PC-9 (cell line): ENCODE measurements around the gene SLC22A31. TPM values are rescaled to one million over a fixed set of nuclear protein-coding genes. Genes with fewer than 3 reads are reported as not detected.

ENCODE experiments used
- BruUV-seq: library from RNA; stranded (reverse); fragments of 400-500 nt; replicated peaks from 2 replicates; lab custom pipeline; 2021; lab: Mats Ljungman, UMichigan
- CTCF ChIA-PET: fragments of 300-600 bp; sonication (Branson Sonifier 250); formaldehyde crosslinking; loops from one replicate; lab custom pipeline; 2022; ENCODE audit warnings: antibody characterized with exemption; lab: Charles Lee
- POLR2A ChIA-PET: fragments of 300-600 bp; sonication (Branson Sonifier 250); formaldehyde crosslinking; loops from one replicate; lab custom pipeline; 2022; ENCODE audit warnings: antibody characterized with exemption; ENCODE audit not compliant: unreplicated experiment; lab: Charles Lee
- DNase-seq, 2 experiments: peaks; one replicate each; pipeline versions ENCODE4 v3.0.0 to v3.0.0-alpha.2; 2015 to 2022; ENCODE audit warnings: mixed read lengths in 1 of 2
- H2AFZ ChIP-seq: fragments of 200-600 bp; sonication (generic); 2 replicates; pipeline ENCODE4 v1.8.1; 2017; ENCODE audit warnings: antibody characterized with exemption
- H3F3A ChIP-seq: fragments of 200-600 bp; sonication (generic); 2 replicates; pipeline ENCODE4 v1.8.1; 2017; ENCODE audit warnings: antibody characterized with exemption, mild to moderate bottlenecking, low read depth; ENCODE audit not compliant: insufficient read depth
- H3K27ac ChIP-seq: fragments of 200-600 bp; sonication (generic); 2 replicates; pipeline ENCODE4 v1.6.1; 2016; ENCODE audit warnings: mixed run types
- H3K27me3 ChIP-seq: fragments of 200-600 bp; sonication (generic); 2 replicates; pipeline ENCODE4 v1.6.1; 2016; ENCODE audit warnings: low read depth, mixed run types; ENCODE audit not compliant: insufficient read depth
- H3K36me3 ChIP-seq: fragments of 200-600 bp; sonication (generic); 2 replicates; pipeline ENCODE4 v1.6.1; 2016; ENCODE audit warnings: low read depth, mixed run types
- H3K4me1 ChIP-seq: fragments of 200-600 bp; sonication (generic); replicated peaks from 2 replicates; pipeline ENCODE4 v1.6.1; 2016; ENCODE audit warnings: mixed run types; ENCODE audit not compliant: insufficient read depth
- H3K4me2 ChIP-seq: fragments of 200-600 bp; sonication (generic); 2 replicates; pipeline ENCODE4 v1.6.1; 2017; ENCODE audit warnings: mixed run types
- H3K4me3 ChIP-seq: fragments of 200-600 bp; sonication (generic); 2 replicates; pipeline ENCODE4 v1.6.1; 2016; ENCODE audit warnings: mixed run types
- H3K79me2 ChIP-seq: fragments of 200-600 bp; sonication (generic); 2 replicates; pipeline ENCODE4 v1.6.1; 2017; ENCODE audit warnings: low read depth, mixed run types
- H3K9me2 ChIP-seq: fragments of 200-600 bp; sonication (generic); 2 replicates; pipeline ENCODE4 v1.8.1; 2017; ENCODE audit warnings: mild to moderate bottlenecking; ENCODE audit not compliant: insufficient read depth
- H3K9me3 ChIP-seq: fragments of 200-600 bp; sonication (generic); 2 replicates; pipeline ENCODE4 v1.8.1; 2016; ENCODE audit warnings: low read depth; ENCODE audit not compliant: insufficient read depth
- H4K20me1 ChIP-seq: fragments of 200-600 bp; sonication (generic); 2 replicates; pipeline ENCODE4 v1.8.1; 2017; ENCODE audit not compliant: insufficient read depth
- CTCF ChIP-seq: fragments of 200-600 bp; sonication (generic); conservative IDR thresholded peaks from 2 replicates; pipeline ENCODE4 v1.6.1; 2017; ENCODE audit warnings: mixed run types, antibody characterized with exemption, mild to moderate bottlenecking, moderate library complexity
- EZH2 ChIP-seq: fragments of 200-600 bp; sonication (generic); IDR thresholded peaks from 2 replicates; pipeline ENCODE4 v1.8.0; 2017; ENCODE audit warnings: antibody characterized with exemption, low read depth
- intact Hi-C: fragments of 100-400 bp; cut with micrococcal nuclease; formaldehyde crosslinking; loops from one replicate; pipeline ENCODE4 v1.10.0; 2022; ENCODE audit not compliant: unreplicated experiment
- total RNA-seq: library from RNA; stranded (reverse); gene quantifications from 2 replicates; pipeline ENCODE4 v1.2.3, GENCODE V29; 2021

SLC22A31 gene
- total RNA-seq, 1 experiment from 2014 or later: 2.5 TPM

GRCh38 chr16:89150090-89150835, 50.1 kb downstream of the SLC22A31 start:
- Histone ChIP-seq H3K4me1 (no peaks in the 10 kb centered on the region; the same call in 1 of the 2 replicates), H4K20me1 (peaks cover under 1% of the 10 kb centered on the region; the same call in 1 of the 2 replicates), H3K4me3 (no peak overlapping the region), H3K36me3 (no peaks in the 10 kb centered on the region), H3K27me3 (no peaks in the 10 kb centered on the region), H2AFZ (no peak overlapping the region), H3K9me2 (no peaks in the 10 kb centered on the region), H3F3A (peaks cover 3% of the 10 kb centered on the region; the same call in 1 of the 2 replicates), H3K27ac (no peak overlapping the region), H3K79me2 (no peaks in the 10 kb centered on the region), H3K9me3 (no peaks in the 10 kb centered on the region), H3K4me2 (no peak overlapping the region)
- DNase-seq: no peak
- BruUV-seq: no TSS peak
- POLR2A ChIA-PET: no interaction called here
- no peak for TF ChIP-seq EZH2
- no peak for TF ChIP-seq CTCF
- intact Hi-C loops: no loop called here
- CTCF ChIA-PET: no interaction called here

GRCh38 chr16:89149386-89149785, 51.0 kb downstream of the SLC22A31 start:
- DNase-seq: no peak
- Histone ChIP-seq H3K4me2 (no peak overlapping the region), H3K4me1 (no peaks in the 10 kb centered on the region; the same call in 1 of the 2 replicates), H3K9me3 (no peaks in the 10 kb centered on the region), H2AFZ (no peak overlapping the region), H3K9me2 (no peaks in the 10 kb centered on the region), H4K20me1 (no peaks in the 10 kb centered on the region), H3K4me3 (no peak overlapping the region), H3K36me3 (no peaks in the 10 kb centered on the region), H3K79me2 (no peaks in the 10 kb centered on the region), H3K27me3 (no peaks in the 10 kb centered on the region), H3K27ac (no peak overlapping the region), H3F3A (no peaks in the 10 kb centered on the region)
- TF ChIP-seq CTCF: no peak
- intact Hi-C loops: no loop called here
- CTCF ChIA-PET: no interaction called here
- POLR2A ChIA-PET: no interaction called here
- BruUV-seq: no TSS peak

GRCh38 chr16:89147085-89147817, 53.1 kb downstream of the SLC22A31 start:
- no peaks in the 10 kb centered on the region for H4K20me1 ChIP-seq
- H3K27ac ChIP-seq: no peak overlapping the region
- intact Hi-C loops: no loop called here
- no peaks in the 10 kb centered on the region for H3F3A ChIP-seq
- H2AFZ ChIP-seq: no peak overlapping the region
- ChIA-PET CTCF (no interaction called here), POLR2A (no interaction called here)
- H3K27me3 ChIP-seq: no peaks in the 10 kb centered on the region
- H3K9me3 ChIP-seq: no peaks in the 10 kb centered on the region
- DNase-seq: no peak
- H3K79me2 ChIP-seq: no peaks in the 10 kb centered on the region
- no peak overlapping the region for H3K4me2 ChIP-seq
- TF ChIP-seq EZH2: no peak
- TF ChIP-seq CTCF: no peak
- BruUV-seq: no TSS peak
- no peak overlapping the region for H3K4me3 ChIP-seq
- H3K4me1 ChIP-seq: no peaks in the 10 kb centered on the region
- H3K36me3 ChIP-seq: no peaks in the 10 kb centered on the region
- H3K9me2 ChIP-seq: no peaks in the 10 kb centered on the region
